ENCODE measurements around the gene GTF2H2. TPM values are rescaled to one million over a fixed set of nuclear protein-coding genes. Genes with fewer than 3 reads are reported as not detected.
A peak's percentile ranks its signal among the peaks of the same experiment; 100 is the strongest.
"Not testable (repeated sequence)": the region's sequence is repeated elsewhere in the genome, so short reads cannot be mapped to it uniquely, and the experiment has no call there.

The GTF2H2 gene
- polyA plus RNA-seq, 2 of the 4 experiments (the other 2 are of a cell fraction), result 18.8 to 19.6 TPM

DNA sequence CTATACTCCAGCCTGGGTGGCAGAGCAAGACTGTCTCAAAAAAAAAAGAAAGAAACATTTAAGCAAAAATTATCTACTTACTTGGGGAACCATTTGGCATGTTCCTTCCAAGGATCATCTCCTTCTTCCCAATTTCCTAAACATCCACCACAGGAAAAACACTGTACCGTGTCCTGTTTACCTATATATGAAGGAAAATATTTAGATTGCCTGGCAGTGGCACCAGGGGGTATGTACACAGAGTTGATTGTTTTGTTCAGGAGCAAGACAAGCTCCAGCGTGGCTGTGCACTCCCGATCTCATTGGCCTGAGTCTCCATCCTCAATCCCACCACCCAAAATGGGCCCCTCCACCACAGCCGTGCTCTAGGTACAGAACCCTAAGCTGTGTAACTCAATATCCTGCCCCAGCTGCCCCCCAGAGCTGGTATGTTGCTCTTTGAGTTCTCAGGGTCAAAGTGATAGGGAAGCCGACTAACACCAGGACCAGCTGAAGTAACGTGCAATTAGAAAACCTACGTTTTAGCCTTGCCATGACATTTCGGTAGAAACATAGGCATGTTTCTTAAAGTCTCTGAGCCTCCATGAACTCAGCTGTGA is 56.2 kb downstream of the GTF2H2 start:
- FAIRE-seq (no peak), ATAC-seq (no peak; a peak in 1 of 6 replicates), DNase-seq (ENCODE audit: low read depth in 1 of 2, low spot score in 1 of 2) (no peak)
- ChIA-PET POLR2A (no interaction called here), CTCF (no interaction called here)
- Histone ChIP-seq H3K4me3 (no peak overlapping the region), H3K27ac (no peak overlapping the region), H3K4me2 (no peak overlapping the region), H3K4me1 (no peaks in the 10 kb centered on the region), H3K9me3 (no peaks in the 10 kb centered on the region)
- 66% methylated on average over 8 of the region's 8 CpGs for WGBS (ENCODE audit: missing lambda C conversion rate)
- TF ChIP-seq ZC3H11A (IDR thresholded peaks at IDR 0.05) (no peak), FOSB (CRISPR knock-in tag; IDR thresholded peaks at IDR 0.05) (no peak), HOXB13 (CRISPR knock-in tag; IDR thresholded peaks at IDR 0.05; ENCODE audit: low read depth) (no peak), RARB (CRISPR knock-in tag; IDR thresholded peaks at IDR 0.05) (no peak), HOXA7 (CRISPR knock-in tag; IDR thresholded peaks at IDR 0.05) (no peak), TFCP2L1 (CRISPR knock-in tag; IDR thresholded peaks at IDR 0.05) (no peak), PHF8 (IDR thresholded peaks at IDR 0.05; ENCODE audit: borderline replicate concordance, low read depth) (no peak), ZNF302 (CRISPR knock-in tag; IDR thresholded peaks at IDR 0.05) (no peak), BHLHE40 (IDR thresholded peaks at IDR 0.05; ENCODE audit: low read depth, low read length) (no peak), MAFK (IDR thresholded peaks at IDR 0.05; ENCODE audit: partially characterized antibody) (no peak), POLR2AphosphoS2 (conservative IDR thresholded peaks at IDR 0.05; ENCODE audit: low read length) (no peak), SMC3 (IDR thresholded peaks at IDR 0.05) (no peak), TP53 (CRISPR knock-in tag; IDR thresholded peaks at IDR 0.05) (no peak), CHD2 (IDR thresholded peaks at IDR 0.05; ENCODE audit: low read length, partially characterized antibody) (no peak)
- TF ChIP-seq, protein P1, sequence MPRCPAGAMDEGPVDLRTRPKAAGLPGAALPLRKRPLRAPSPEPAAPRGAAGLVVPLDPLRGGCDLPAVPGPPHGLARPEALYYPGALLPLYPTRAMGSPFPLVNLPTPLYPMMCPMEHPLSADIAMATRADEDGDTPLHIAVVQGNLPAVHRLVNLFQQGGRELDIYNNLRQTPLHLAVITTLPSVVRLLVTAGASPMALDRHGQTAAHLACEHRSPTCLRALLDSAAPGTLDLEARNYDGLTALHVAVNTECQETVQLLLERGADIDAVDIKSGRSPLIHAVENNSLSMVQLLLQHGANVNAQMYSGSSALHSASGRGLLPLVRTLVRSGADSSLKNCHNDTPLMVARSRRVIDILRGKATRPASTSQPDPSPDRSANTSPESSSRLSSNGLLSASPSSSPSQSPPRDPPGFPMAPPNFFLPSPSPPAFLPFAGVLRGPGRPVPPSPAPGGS (IDR thresholded peaks at IDR 0.05), result no peak
- TF ChIP-seq, protein P2, sequence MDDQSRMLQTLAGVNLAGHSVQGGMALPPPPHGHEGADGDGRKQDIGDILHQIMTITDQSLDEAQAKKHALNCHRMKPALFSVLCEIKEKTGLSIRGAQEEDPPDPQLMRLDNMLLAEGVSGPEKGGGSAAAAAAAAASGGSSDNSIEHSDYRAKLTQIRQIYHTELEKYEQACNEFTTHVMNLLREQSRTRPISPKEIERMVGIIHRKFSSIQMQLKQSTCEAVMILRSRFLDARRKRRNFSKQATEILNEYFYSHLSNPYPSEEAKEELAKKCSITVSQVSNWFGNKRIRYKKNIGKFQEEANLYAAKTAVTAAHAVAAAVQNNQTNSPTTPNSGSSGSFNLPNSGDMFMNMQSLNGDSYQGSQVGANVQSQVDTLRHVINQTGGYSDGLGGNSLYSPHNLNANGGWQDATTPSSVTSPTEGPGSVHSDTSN (IDR thresholded peaks at IDR 0.05), result no peak
- TF ChIP-seq, protein P3, sequence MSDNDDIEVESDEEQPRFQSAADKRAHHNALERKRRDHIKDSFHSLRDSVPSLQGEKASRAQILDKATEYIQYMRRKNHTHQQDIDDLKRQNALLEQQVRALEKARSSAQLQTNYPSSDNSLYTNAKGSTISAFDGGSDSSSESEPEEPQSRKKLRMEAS (IDR thresholded peaks at IDR 0.05), result no peak

DNA sequence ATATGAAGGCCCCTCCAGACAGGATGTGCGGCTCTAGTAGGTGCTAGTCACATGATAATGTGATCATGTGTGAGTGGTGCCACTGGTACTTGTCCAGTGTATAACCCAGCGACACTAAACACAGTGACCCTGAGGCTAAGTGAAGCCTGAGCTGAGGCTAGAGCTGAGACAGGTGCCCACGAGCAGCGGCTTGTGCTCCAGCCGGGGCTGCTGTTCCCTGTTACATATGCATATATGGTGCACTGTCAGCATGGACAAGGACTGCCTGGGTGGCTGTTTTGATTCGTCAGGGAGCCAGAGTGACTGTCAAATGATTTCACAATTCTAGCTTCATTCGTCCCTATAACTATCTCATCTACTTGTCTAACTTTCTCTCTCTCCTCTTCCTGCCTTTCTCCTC is 60.5 kb downstream of the GTF2H2 start:
- DNase-seq (ENCODE audit: low read depth in 1 of 2, low spot score in 1 of 2); H3K4me3 ChIP-seq; POLR2A ChIA-PET; CTCF ChIA-PET; H3K27ac ChIP-seq; FAIRE-seq; H3K9me3 ChIP-seq; H3K4me2 ChIP-seq; H3K4me1 ChIP-seq: not testable (repeated sequence)
- 39% methylated on average over 3 of the region's 7 CpGs for WGBS (ENCODE audit: missing lambda C conversion rate)
- ATAC-seq, result peak in 1 of 2 experiments; percentile 62; a peak in 1 of 6 replicates

Other genes with a start within 250 kb of the GTF2H2 start
- gene SERF1A, start 167.0 kb downstream of the GTF2H2 start, polyA plus RNA-seq (2011; rRNA removed), result 2.9 and 7.2 TPM in 2 replicates
- gene SERF1A, start 167.0 kb downstream of the GTF2H2 start, polyA plus RNA-seq (2017; fragmentation: RNase III; extraction: RNeasy Plus Mini Kit Qiagen cat#74134 plus additional on column Dnase treatment), result 4.4 to 4.7 TPM (median 4.4 TPM) in 3 replicates
- gene SMN1, start 142.6 kb downstream of the GTF2H2 start, polyA plus RNA-seq (2011; rRNA removed), result 48.6 and 85.6 TPM in 2 replicates
- 39.5 to 49.0 TPM (median 42.5 TPM) in 3 replicates for gene SMN1, start 142.6 kb downstream of the GTF2H2 start, polyA plus RNA-seq (2017; fragmentation: RNase III; extraction: RNeasy Plus Mini Kit Qiagen cat#74134 plus additional on column Dnase treatment)
- gene NAIP, start 42.3 kb downstream of the GTF2H2 start, polyA plus RNA-seq (2011; rRNA removed), result 2.1 and 2.5 TPM in 2 replicates
- gene NAIP, start 42.3 kb downstream of the GTF2H2 start, polyA plus RNA-seq (2017; fragmentation: RNase III; extraction: RNeasy Plus Mini Kit Qiagen cat#74134 plus additional on column Dnase treatment), result 0.90 to 1.1 TPM (median 1.1 TPM) in 3 replicates

Data from A549 (cell line).